Measurements from ENCODE around the gene MEAF6. TPM values are rescaled to one million over a fixed set of nuclear protein-coding genes. Genes with fewer than 3 reads are reported as not detected.

Gene MEAF6
- polyA plus RNA-seq, 1 donor = 108 TPM

DNA sequence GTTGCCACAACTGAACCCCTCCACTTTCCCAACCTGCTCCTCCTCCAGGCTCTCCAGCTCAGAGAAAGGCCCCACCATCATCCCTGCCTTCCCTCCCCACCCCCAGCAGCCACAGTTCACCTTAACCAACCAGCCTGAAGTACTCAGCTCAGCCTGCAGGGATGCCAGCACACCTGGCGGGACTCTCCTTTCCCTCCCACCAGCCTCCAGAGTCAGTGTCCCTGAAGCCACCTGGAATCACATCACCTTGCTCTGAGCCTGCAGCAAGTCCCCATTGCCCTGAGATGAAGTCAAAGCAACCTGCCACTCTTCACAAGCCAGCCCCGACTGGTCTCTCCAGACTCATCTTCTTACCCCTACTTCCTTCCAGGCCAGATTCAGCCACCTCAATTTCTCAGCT lies 66.4 kb downstream of the MEAF6 start:
- DNase-seq = no peak

DNA sequence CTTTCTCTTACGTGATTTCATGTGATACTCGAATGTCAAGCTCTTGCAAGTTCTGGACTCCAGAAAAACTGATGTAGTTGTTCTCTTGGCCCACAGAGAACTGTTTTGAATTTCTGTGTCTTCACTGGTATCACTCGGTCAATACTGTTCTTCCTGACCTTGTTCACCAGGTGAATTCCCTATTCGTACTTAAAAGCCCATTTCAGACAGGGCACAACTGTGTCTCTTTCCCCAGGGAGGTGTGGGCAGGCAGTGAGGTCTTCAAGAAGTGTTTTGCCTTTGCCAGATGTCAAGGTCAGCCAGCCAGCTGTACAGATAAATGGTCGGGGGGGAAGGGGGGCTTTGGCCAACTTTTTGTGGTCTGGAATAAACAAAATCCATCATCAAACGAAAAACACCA lies 67.7 kb downstream of the MEAF6 start:
- DNase-seq = no peak

DNA sequence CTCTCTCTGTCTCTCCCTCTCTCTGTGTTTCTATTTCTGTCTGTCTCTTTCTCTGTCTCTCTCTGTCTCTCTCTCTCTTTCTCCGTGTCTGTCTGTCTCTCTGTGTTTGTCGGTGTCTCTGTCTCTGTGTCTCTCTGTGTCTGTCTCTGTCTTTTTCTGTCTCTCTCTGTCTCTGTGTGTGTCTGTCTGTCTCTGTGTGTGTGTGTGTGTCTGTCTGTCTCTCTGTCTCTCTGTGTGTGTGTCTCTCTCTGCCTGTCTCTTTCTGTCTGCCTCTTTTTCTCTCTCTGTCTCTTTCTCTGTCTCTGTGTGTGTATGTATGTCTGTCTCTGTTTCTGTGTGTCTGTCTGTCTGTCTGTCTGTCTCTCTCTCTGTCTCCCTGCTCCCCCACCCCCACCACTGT lies 71.9 kb downstream of the MEAF6 start:
- no peak for DNase-seq

Other genes with a start within 250 kb of the MEAF6 start
- gene ZC3H12A, start 40.2 kb downstream of the MEAF6 start, polyA plus RNA-seq (ENCODE audit: insufficient read length) = 1.7 TPM
- 13.8 TPM for gene SNIP1, start 39.5 kb upstream of the MEAF6 start, polyA plus RNA-seq (ENCODE audit: insufficient read length)
- 63.0 TPM for gene DNALI1, start 42.2 kb upstream of the MEAF6 start, polyA plus RNA-seq (ENCODE audit: insufficient read length)
- 76.8 TPM for gene GNL2, start 81.2 kb upstream of the MEAF6 start, polyA plus RNA-seq (ENCODE audit: insufficient read length)
- gene RSPO1, start 120.1 kb upstream of the MEAF6 start, polyA plus RNA-seq (ENCODE audit: insufficient read length) = 5.9 TPM
- 25.6 TPM for gene CDCA8, start 177.8 kb upstream of the MEAF6 start, polyA plus RNA-seq (ENCODE audit: insufficient read length)